Coronary artery (tissue), 2 donors: Measurements from ENCODE around the gene KLF18.

ENCODE experiments used
- DNase-seq: peaks from one replicate; pipeline ENCODE4 v3.0.0-alpha.2; 2017; ENCODE audit warnings: low spot score
- H3K27ac ChIP-seq, 2 donors: fragments of 200-600 bp; sonication (generic); one replicate each; pipeline ENCODE4 v1.5.1; 2016 to 2019
- H3K4me3 ChIP-seq: fragments of 200-600 bp; sonication (generic); 2 replicates; pipeline ENCODE4 v1.5.1; 2016; ENCODE audit warnings: mild to moderate bottlenecking, moderate library complexity
- CTCF ChIP-seq: fragments of 200-600 bp; sonication (generic); IDR thresholded peaks from one replicate; pipeline ENCODE4 v1.5.1; 2019; ENCODE audit warnings: antibody characterized with exemption

Gene KLF18

GRCh38 chr1:44090429-44091252 lies 50.8 kb downstream of the KLF18 start:
- DNase-seq = no peak
- no peak overlapping the region for H3K4me3 ChIP-seq
- no peak overlapping the region for H3K27ac ChIP-seq
- TF ChIP-seq CTCF = no peak

DNA sequence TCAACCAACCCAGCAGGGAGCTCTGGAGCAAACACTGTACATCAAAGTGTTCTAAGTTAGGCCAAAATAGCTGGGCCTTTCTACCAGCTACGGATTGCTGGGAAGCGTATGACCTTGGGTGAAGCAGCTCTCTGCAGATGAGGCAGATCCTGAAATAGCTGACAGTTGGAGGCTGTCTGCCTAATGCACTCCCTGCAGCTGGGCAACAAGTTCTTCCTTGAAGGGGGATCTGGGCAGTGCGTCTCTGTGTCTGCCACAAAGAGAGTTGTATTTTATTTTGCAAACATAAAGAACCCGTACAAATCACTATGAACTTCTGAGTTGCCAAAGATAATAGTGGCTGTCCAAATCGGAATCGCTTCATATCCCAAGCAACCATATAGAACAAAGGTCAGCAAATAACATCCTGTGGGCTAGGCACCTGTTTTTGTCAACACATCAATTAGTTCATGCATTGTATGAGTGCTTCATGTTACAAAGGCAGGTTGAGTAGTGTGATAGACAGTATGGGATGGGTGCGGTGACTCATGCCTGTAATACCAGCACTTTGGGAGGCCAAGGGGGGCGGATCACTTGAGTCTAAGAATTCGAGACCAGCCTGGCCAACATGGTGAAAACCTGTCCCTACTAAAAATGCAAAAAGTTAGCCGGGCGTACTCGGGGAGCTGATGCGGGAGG lies 51.9 kb downstream of the KLF18 start:
- no peak for TF ChIP-seq CTCF
- Histone ChIP-seq H3K27ac (no peak overlapping the region), H3K4me3 (no peak overlapping the region)
- no peak for DNase-seq
